Prostate gland (tissue), 2 donors: ENCODE data around the gene PDZRN3. TPM values are rescaled to one million over a fixed set of nuclear protein-coding genes. Genes with fewer than 3 reads are reported as not detected.

ENCODE experiments used
- DNase-seq: peaks from one replicate; pipeline ENCODE4 v3.0.0-alpha.2; 2019; ENCODE audit warnings: low spot score
- H3K27ac ChIP-seq, 2 donors: fragments of 200-600 bp; sonication (generic); 2 replicates each; pipeline ENCODE4 v1.5.1; 2017 to 2019
- H3K27me3 ChIP-seq: fragments of 200-600 bp; sonication (generic); replicated peaks from 2 replicates; pipeline ENCODE4 v1.5.1; 2019; ENCODE audit not compliant: insufficient read depth
- H3K36me3 ChIP-seq, 2 donors: fragments of 200-600 bp; sonication (generic); 1 replicate in 1 of 2; 2 replicates in 1 of 2; pipeline versions ENCODE4 v1.5.1 to v1.8.1; 2017 to 2019
- H3K4me1 ChIP-seq: fragments of 200-600 bp; sonication (generic); replicated peaks from 2 replicates; pipeline ENCODE4 v1.5.1; 2019
- H3K4me3 ChIP-seq, 2 donors: fragments of 200-600 bp; sonication (generic); 2 replicates each; pipeline ENCODE4 v1.5.1; 2017 to 2019
- H3K9me3 ChIP-seq: fragments of 200-600 bp; sonication (generic); 2 replicates; pipeline ENCODE4 v1.5.1; 2017
- POLR2A ChIP-seq: fragments of 450-650 bp; IDR thresholded peaks from one replicate; pipeline ENCODE4 v1.6.1; 2016; ENCODE audit warnings: antibody characterized with exemption, mild to moderate bottlenecking
- POLR2AphosphoS5 ChIP-seq: sonication (generic); formaldehyde crosslinking; IDR thresholded peaks from one replicate; pipeline ENCODE4 v1.6.1; 2017; ENCODE audit warnings: antibody characterized with exemption
- WGBS: methylation state at CpG from one replicate; pipeline ENCODE4 v1.1.5; 2018; 5-methylcytosine and 5-hydroxymethylcytosine counted together
- intact Hi-C: fragments of 100-400 bp; cut with DNase I; formaldehyde crosslinking; loops from one replicate; pipeline ENCODE4 v1.14.2; 2022
- total RNA-seq, 2 donors: library from RNA; depleted of rRNA; stranded (reverse); fragments of >200 nt; gene quantifications; one replicate each; pipeline ENCODE4 v1.1.0, GENCODE V29; 2016
- TF ChIP-seq, protein P1 (sequence below), 4 experiments: fragments of 200-600 bp in 2 of 4; fragments of 450-650 bp in 2 of 4; sonication (generic) in 2 of 4; IDR thresholded peaks; 1 replicate in 3 of 4; 2 replicates in 1 of 4; pipeline ENCODE4 v1.5.1; 2016 to 2019; ENCODE audit warnings: antibody characterized with exemption in 4 of 4, mild to moderate bottlenecking in 2 of 4, moderate library complexity in 2 of 4

The PDZRN3 gene
- total RNA-seq, 2 donors from 2014 or later: 80.9 to 143 TPM

DNA sequence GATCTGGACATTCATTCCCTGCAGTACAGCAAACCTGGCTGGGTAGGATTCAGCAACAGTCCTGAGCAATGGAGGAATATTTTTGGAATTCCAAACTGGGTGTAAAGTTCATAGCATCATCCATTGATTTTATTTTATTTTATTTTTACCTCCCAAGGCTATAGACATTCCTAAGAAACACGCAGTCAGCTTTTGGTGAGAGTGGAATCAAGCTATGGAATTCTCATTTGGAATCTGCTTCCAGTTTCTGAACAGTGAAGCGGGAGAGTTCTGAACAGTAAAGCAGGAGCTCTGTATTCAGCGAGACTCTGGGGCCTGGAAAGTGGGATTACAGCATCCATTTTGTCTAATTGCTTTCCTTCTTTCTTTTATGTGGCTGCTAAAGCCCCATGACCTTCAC, 1.4 kb upstream of the PDZRN3 start:
- Histone ChIP-seq H3K4me3 (peak overlapping the region; percentile 78 to 81), H3K36me3 (no peaks in the 10 kb centered on the region), H3K9me3 (no peaks in the 10 kb centered on the region), H3K27ac (peak overlapping the region; percentile 88 to 92), H3K4me1 (no peaks in the 10 kb centered on the region), H3K27me3 (no peaks in the 10 kb centered on the region)
- WGBS: 79% methylated on average over 3 of the region's 3 CpGs
- TF ChIP-seq, protein P1, sequence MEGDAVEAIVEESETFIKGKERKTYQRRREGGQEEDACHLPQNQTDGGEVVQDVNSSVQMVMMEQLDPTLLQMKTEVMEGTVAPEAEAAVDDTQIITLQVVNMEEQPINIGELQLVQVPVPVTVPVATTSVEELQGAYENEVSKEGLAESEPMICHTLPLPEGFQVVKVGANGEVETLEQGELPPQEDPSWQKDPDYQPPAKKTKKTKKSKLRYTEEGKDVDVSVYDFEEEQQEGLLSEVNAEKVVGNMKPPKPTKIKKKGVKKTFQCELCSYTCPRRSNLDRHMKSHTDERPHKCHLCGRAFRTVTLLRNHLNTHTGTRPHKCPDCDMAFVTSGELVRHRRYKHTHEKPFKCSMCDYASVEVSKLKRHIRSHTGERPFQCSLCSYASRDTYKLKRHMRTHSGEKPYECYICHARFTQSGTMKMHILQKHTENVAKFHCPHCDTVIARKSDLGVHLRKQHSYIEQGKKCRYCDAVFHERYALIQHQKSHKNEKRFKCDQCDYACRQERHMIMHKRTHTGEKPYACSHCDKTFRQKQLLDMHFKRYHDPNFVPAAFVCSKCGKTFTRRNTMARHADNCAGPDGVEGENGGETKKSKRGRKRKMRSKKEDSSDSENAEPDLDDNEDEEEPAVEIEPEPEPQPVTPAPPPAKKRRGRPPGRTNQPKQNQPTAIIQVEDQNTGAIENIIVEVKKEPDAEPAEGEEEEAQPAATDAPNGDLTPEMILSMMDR (IDR thresholded peaks at IDR 0.05): no peak
- TF ChIP-seq POLR2AphosphoS5 (no peak), POLR2A (no peak)
- DNase-seq: no peak
- intact Hi-C loops: loop anchor here (5.0 to 10.0 kb wide), 4 partner anchors 91 to 521 kb away; no protein-coding TSS in a partner anchor

DNA sequence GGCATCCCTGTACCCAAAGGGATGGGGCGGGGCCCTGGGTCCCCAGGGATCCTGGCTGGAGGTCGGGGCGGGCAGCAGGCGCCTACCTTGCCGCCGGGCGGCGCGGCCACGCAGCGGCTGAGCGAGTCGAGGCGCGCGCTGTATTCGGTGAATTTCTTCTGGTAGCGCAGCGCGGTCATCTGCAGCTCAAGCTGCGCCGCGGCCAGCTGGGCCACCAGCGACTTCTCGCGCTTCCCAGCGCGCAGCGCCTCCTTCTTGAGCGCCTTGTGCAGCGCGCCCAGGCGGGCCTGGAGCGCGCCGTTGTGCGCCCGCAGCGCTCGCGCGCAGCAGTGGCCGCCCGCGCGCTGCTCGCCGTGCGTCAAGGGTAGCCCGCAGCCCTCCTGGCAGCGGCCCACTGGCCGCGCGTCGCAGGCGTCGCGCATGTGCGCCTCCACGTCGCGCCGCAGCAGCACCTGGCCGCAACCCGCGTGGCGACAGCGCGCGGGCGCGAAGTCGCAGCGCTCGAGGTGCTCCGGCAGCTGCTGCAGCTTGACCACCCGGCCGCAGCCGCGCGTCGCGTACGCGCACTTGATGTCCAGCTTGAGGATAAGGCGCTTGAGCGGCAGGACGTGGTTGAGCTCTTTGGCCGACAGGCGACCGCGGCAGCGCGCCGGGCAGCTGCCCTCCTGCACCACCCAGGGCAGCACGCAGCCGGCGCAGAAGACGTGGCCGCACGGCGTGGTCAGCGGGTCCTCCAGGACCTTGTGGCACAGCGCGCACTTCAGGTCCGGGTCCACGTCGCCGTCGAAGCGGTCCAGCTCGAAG, 522 bp downstream of the PDZRN3 start:
- no peaks in the 10 kb centered on the region for H3K9me3 ChIP-seq
- peaks cover 5% of the 10 kb centered on the region for H3K4me1 ChIP-seq
- 7% methylated on average over 62 of the region's 112 CpGs for WGBS
- DNase-seq: peak; percentile 42
- H3K36me3 ChIP-seq: no peaks in the 10 kb centered on the region
- H3K4me3 ChIP-seq: peak overlapping the region; percentile 78 to 81
- intact Hi-C loops: loop anchor here (5.0 to 10.0 kb wide), 4 partner anchors 102 to 519 kb away; no protein-coding TSS in a partner anchor
- no peak for TF ChIP-seq POLR2A
- TF ChIP-seq, protein P1 (IDR thresholded peaks at IDR 0.05): peak in 2 of 4 experiments; percentile 36 to 59
- no peak for TF ChIP-seq POLR2AphosphoS5
- peak overlapping the region; percentile 88 to 92 for H3K27ac ChIP-seq
- H3K27me3 ChIP-seq: no peaks in the 10 kb centered on the region

DNA sequence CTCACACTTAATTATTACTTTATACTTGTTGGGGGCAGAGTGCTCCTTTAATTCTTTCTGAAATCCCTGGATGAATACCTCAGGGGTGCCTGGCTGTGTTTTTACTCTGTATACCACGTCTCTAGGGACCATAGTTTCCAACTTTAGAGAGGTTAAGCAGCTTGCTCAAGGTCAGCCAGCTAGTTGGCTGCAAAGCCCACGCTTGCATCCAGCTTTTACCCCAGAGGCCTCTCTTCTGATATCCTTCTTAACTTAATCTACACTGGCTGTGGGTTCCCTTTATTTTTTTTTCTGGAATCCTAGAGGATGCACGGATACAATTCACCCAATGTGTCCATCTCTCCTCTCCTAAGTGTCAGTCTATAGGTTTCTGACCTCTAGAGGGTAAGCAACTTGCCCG, 1.4 kb downstream of the PDZRN3 start:
- Histone ChIP-seq H3K27me3 (no peaks in the 10 kb centered on the region), H3K9me3 (no peaks in the 10 kb centered on the region), H3K36me3 (no peaks in the 10 kb centered on the region), H3K4me1 (peaks cover 5% of the 10 kb centered on the region), H3K4me3 (peak overlapping the region; percentile 78 to 81), H3K27ac (peak overlapping the region; percentile 88 to 92)
- intact Hi-C loops: loop anchor here (5.0 to 10.0 kb wide), 4 partner anchors 101 to 519 kb away; no protein-coding TSS in a partner anchor
- TF ChIP-seq POLR2A (no peak), POLR2AphosphoS5 (no peak)
- TF ChIP-seq, protein P1 (IDR thresholded peaks at IDR 0.05): no peak
- 8% methylated on average over 4 of the region's 4 CpGs for WGBS
- no peak for DNase-seq

DNA sequence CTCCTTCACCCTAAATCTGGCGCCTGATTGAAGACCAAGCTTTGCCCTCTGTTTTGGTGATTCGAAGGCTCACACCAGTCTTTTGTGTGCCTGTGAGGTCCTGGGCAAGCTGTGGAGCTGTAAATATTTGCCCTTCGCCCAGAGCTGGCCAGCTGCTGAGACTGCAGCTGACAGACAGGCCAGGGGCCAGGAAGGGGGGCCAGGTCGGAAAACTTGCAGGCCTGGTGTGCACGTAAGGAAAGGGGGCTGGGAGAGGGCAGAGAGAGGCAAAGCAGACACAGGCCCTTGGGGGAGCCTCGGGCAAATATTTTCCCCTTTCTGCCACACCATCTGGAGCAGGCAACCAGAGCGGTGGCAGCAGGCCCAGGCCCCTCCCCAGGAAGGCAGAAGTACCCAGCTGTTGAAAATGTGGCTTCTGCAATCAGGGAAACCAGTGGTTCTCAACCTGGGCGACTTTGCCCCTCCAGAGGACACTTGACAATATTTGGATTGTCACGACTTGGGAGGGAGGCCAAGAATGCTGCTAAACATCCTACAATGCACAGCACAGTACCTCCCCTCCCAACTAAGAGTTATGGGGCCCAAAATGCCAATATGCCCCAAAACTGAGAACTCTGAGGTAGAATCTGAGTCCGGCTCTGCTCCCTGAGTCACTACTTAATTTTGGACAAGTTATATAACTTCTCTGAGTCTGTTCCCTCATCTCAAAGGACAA, 2.5 kb downstream of the PDZRN3 start:
- H3K36me3 ChIP-seq: no peaks in the 10 kb centered on the region
- no peaks in the 10 kb centered on the region for H3K27me3 ChIP-seq
- TF ChIP-seq POLR2A: no peak
- peak; percentile 65 for TF ChIP-seq POLR2AphosphoS5
- intact Hi-C loops: loop anchor here (5.0 to 10.0 kb wide), 4 partner anchors 100 to 517 kb away; no protein-coding TSS in a partner anchor
- H3K9me3 ChIP-seq: no peaks in the 10 kb centered on the region
- peak; percentile 85 for DNase-seq
- WGBS: 11% methylated on average over 10 of the region's 10 CpGs
- H3K27ac ChIP-seq: peak overlapping the region; percentile 88 to 92
- H3K4me3 ChIP-seq: peak overlapping the region; percentile 78 to 81
- peaks cover 5% of the 10 kb centered on the region for H3K4me1 ChIP-seq

DNA sequence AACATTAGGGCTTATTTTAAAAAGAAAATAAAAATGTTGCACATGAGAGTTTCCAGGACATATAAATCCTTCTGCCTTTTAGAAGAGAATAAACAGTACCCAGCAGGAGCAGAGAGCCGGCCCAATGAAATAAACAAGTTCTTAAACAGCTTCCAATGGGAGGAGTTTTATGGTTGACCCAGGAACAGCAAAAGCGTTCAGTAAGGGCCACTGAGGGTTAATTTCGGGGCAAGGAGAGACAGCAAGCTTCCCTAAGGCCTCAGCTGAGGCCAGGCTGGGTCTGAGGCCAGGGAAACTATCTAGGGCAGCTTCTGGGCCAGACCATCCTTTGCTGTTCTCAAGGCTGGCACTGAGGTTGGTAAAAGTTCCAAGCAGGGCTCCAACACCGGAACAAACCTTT, 3.4 kb downstream of the PDZRN3 start:
- intact Hi-C loops: loop anchor here (5.0 to 10.0 kb wide), 4 partner anchors 99 to 517 kb away; no protein-coding TSS in a partner anchor
- Histone ChIP-seq H3K4me3 (peak overlapping the region; percentile 78 to 81), H3K9me3 (no peaks in the 10 kb centered on the region), H3K27me3 (no peaks in the 10 kb centered on the region), H3K36me3 (no peaks in the 10 kb centered on the region), H3K27ac (peak overlapping the region; percentile 88 to 92), H3K4me1 (peaks cover 5% of the 10 kb centered on the region)
- WGBS: 7% methylated on average over 4 of the region's 4 CpGs
- TF ChIP-seq POLR2A (no peak), POLR2AphosphoS5 (peak; percentile 50)
- TF ChIP-seq, protein P1 (IDR thresholded peaks at IDR 0.05): peak in 1 of 4 experiments; percentile 6
- peak; percentile 24 for DNase-seq
